ENCODE measurements around the gene REXO2. TPM values are rescaled to one million over a fixed set of nuclear protein-coding genes. Genes with fewer than 3 reads are reported as not detected.

Gene REXO2
- total and polyA plus RNA-seq, 2 of the 8 experiments (the other 6 are each of a cell fraction or from before 2014, with no cell fraction given): 111 to 114 TPM

DNA sequence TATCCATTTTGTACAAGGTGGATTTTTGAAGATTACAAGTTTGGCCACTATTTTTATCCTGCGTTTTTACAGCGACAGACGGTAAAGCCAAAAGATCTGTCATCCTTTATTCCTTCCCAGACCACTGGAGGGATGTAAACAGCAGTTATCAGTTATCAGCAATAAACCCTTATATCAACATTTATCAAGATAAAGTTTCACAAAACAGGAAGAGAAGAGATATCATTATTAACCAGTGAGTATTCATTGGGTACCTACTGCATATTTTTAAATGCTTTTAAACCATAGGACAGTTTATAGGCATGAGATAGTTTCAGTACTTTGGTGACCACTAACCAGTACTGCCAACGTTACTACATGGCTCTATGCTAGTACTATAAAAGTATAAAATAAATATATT is 5.9 kb upstream of the REXO2 start (continued):
- TF ChIP-seq CHD7 (IDR thresholded peaks at IDR 0.05; ENCODE audit: insufficient replicate concordance, low read length): no peak

Data from H1 (cell line).